H9 (cell line): ENCODE results near the gene SUMO1. TPM values are rescaled to one million over a fixed set of nuclear protein-coding genes. Genes with fewer than 3 reads are reported as not detected.

Source experiments
- DNase-seq: peaks from one replicate; pipeline ENCODE4 v3.0.0-alpha.2; 2017
- H2AFZ ChIP-seq: one replicate; pipeline ENCODE4 v1.6.1; 2013; ENCODE audit warnings: mild to moderate bottlenecking, low read length, control low read depth, moderate library complexity
- H2AK5ac ChIP-seq: 2 replicates; pipeline ENCODE4 v1.6.1; 2013; ENCODE audit warnings: low read length, control low read depth, mixed read lengths; ENCODE audit not compliant: insufficient read length
- H2BK120ac ChIP-seq: one replicate; pipeline ENCODE4 v1.6.1; 2013; ENCODE audit warnings: low read depth, mild to moderate bottlenecking, low read length, control low read depth, inconsistent platforms; ENCODE audit not compliant: poor library complexity, severe bottlenecking
- H2BK12ac ChIP-seq: 2 replicates; pipeline ENCODE4 v1.6.1; 2013; ENCODE audit warnings: low read length, control low read depth, mixed read lengths, low read depth; ENCODE audit not compliant: insufficient read length
- H2BK15ac ChIP-seq: 2 replicates; pipeline ENCODE4 v1.6.1; 2013; ENCODE audit warnings: low read depth, low read length, control low read depth
- H2BK20ac ChIP-seq: one replicate; pipeline ENCODE4 v1.6.1; 2013; ENCODE audit warnings: low read depth, mild to moderate bottlenecking, low read length, control low read depth, inconsistent platforms; ENCODE audit not compliant: poor library complexity, severe bottlenecking
- H2BK5ac ChIP-seq: 2 replicates; pipeline ENCODE4 v1.6.1; 2013; ENCODE audit warnings: low read length, control low read depth, mixed read lengths; ENCODE audit not compliant: insufficient read length
- H3K14ac ChIP-seq: 2 replicates; pipeline ENCODE4 v1.6.1; 2013; ENCODE audit warnings: low read length, control low read depth; ENCODE audit not compliant: insufficient read depth
- H3K18ac ChIP-seq: 2 replicates; pipeline ENCODE4 v1.6.1; 2013; ENCODE audit warnings: low read depth, mild to moderate bottlenecking, mixed read lengths, low read length, control low read depth; ENCODE audit not compliant: insufficient read length
- H3K23ac ChIP-seq: 2 replicates; pipeline ENCODE4 v1.6.1; 2013; ENCODE audit warnings: low read length, control low read depth, mixed read lengths, low read depth; ENCODE audit not compliant: insufficient read length
- H3K23me2 ChIP-seq: 2 replicates; pipeline ENCODE4 v1.6.1; 2013; ENCODE audit warnings: low read depth, mild to moderate bottlenecking, mixed read lengths, low read length, control low read depth; ENCODE audit not compliant: insufficient read length, poor library complexity, severe bottlenecking
- H3K27ac ChIP-seq: 2 replicates; pipeline ENCODE4 v1.5.1; 2013; ENCODE audit warnings: low read length, control low read depth, mixed read lengths, low read depth; ENCODE audit not compliant: insufficient read length
- H3K27me3 ChIP-seq: 2 replicates; pipeline ENCODE4 v1.6.1; 2013; ENCODE audit warnings: low read length, control low read depth, inconsistent platforms; ENCODE audit not compliant: insufficient read depth
- H3K4ac ChIP-seq: 2 replicates; pipeline ENCODE4 v1.6.1; 2013; ENCODE audit warnings: low read depth, mild to moderate bottlenecking, control low read depth, inconsistent platforms, low read length, moderate library complexity
- H3K4me1 ChIP-seq: 2 replicates; pipeline ENCODE4 v1.6.1; 2013; ENCODE audit warnings: low read length, control low read depth, inconsistent platforms; ENCODE audit not compliant: insufficient read depth
- H3K4me2 ChIP-seq: 2 replicates; pipeline ENCODE4 v1.6.1; 2013; ENCODE audit warnings: low read length, control low read depth, mixed read lengths; ENCODE audit not compliant: insufficient read length, insufficient read depth
- H3K56ac ChIP-seq: 2 replicates; pipeline ENCODE4 v1.6.1; 2013; ENCODE audit warnings: low read depth, mild to moderate bottlenecking, mixed read lengths, low read length, control low read depth; ENCODE audit not compliant: insufficient read length
- H3K79me1 ChIP-seq: 2 replicates; pipeline ENCODE4 v1.6.1; 2013; ENCODE audit warnings: low read depth, mild to moderate bottlenecking, moderate library complexity, low read length, control low read depth, inconsistent platforms; ENCODE audit not compliant: insufficient read depth, poor library complexity, severe bottlenecking
- H3K79me2 ChIP-seq: 2 replicates; pipeline ENCODE4 v1.6.1; 2013; ENCODE audit warnings: low read length, control low read depth, inconsistent platforms; ENCODE audit not compliant: insufficient read depth
- H3K9ac ChIP-seq: 2 replicates; pipeline ENCODE4 v1.6.1; 2013; ENCODE audit warnings: low read length, control low read depth, mixed read lengths; ENCODE audit not compliant: insufficient read length; ENCODE audit errors: extremely low read depth
- H3K9me3 ChIP-seq: one replicate; pipeline ENCODE4 v1.6.1; 2013; ENCODE audit warnings: low read depth, low read length, inconsistent platforms; ENCODE audit not compliant: control insufficient read depth
- H3T11ph ChIP-seq: one replicate; pipeline ENCODE4 v1.6.1; 2013; ENCODE audit warnings: mild to moderate bottlenecking, low read length, control low read depth, inconsistent platforms
- H4K20me1 ChIP-seq: one replicate; pipeline ENCODE4 v1.6.1; 2013; ENCODE audit not compliant: control insufficient read depth, insufficient read length, insufficient read depth
- H4K5ac ChIP-seq: 2 replicates; pipeline ENCODE4 v1.6.1; 2013; ENCODE audit warnings: low read depth, mild to moderate bottlenecking, mixed read lengths, low read length, control low read depth; ENCODE audit not compliant: insufficient read length
- H4K8ac ChIP-seq: replicated peaks from 2 replicates; pipeline ENCODE4 v1.6.1; 2013; ENCODE audit warnings: low read length, control low read depth, mixed read lengths, low read depth; ENCODE audit not compliant: insufficient read length
- H4K91ac ChIP-seq: 2 replicates; pipeline ENCODE4 v1.6.1; 2013; ENCODE audit warnings: low read depth, mild to moderate bottlenecking, moderate library complexity, mixed read lengths, low read length, control low read depth; ENCODE audit not compliant: insufficient read length
- H3K27ac Mint-ChIP-seq, 3 experiments: 2 replicates in 2 of 3; 3 replicates in 1 of 3; pipeline ENCODE4 v1.8.0; 2020 to 2021; ENCODE audit warnings: mixed read lengths in 3 of 3, mild to moderate bottlenecking in 1 of 3, moderate library complexity in 1 of 3
- H3K27me3 Mint-ChIP-seq: 2 replicates; pipeline ENCODE4 v1.8.0; 2021; ENCODE audit warnings: low read depth, mild to moderate bottlenecking, moderate library complexity, mixed read lengths
- H3K36me3 Mint-ChIP-seq, 3 experiments: 2 replicates in 2 of 3; 3 replicates in 1 of 3; pipeline ENCODE4 v1.8.0; 2020 to 2021; ENCODE audit warnings: low read depth in 3 of 3, mixed read lengths in 3 of 3; ENCODE audit not compliant: insufficient read depth in 1 of 3
- H3K4me1 Mint-ChIP-seq, 2 experiments: 2 replicates each; pipeline ENCODE4 v1.8.0; 2020; ENCODE audit warnings: mixed read lengths in 2 of 2
- H3K4me3 Mint-ChIP-seq, 2 experiments: 2 replicates in 1 of 2; 3 replicates in 1 of 2; pipeline ENCODE4 v1.8.0; 2020 to 2021; ENCODE audit warnings: mild to moderate bottlenecking in 2 of 2, mixed read lengths in 2 of 2, moderate library complexity in 1 of 2
- H3K9me3 Mint-ChIP-seq, 2 experiments: 2 replicates in 1 of 2; 3 replicates in 1 of 2; pipeline ENCODE4 v1.8.0; 2020; ENCODE audit warnings: mild to moderate bottlenecking in 2 of 2, mixed read lengths in 2 of 2, moderate library complexity in 1 of 2
- CTCF ChIP-seq: fragments of 200-600 bp; sonication (generic); conservative IDR thresholded peaks from 3 replicates; pipeline ENCODE4 v1.8.0; 2021; ENCODE audit warnings: antibody characterized with exemption, mild to moderate bottlenecking
- WGBS: extraction: QIAGEN DNeasy Blood & Tissue Kit; methylation state at CpG from one replicate; pipeline ENCODE4 v1.1.7; 2013; ENCODE audit warnings: missing lambda C conversion rate, low lambda C conversion rate, mixed read lengths; ENCODE audit not compliant: insufficient read length; ENCODE audit errors: extremely low coverage; 5-methylcytosine and 5-hydroxymethylcytosine counted together
- total RNA-seq: library from RNA; stranded (reverse); gene quantifications from 2 replicates; pipeline ENCODE4 v1.2.1, GENCODE V29; 2021

The SUMO1 gene
- total RNA-seq, 1 experiment from 2014 or later, result 206 TPM

DNA sequence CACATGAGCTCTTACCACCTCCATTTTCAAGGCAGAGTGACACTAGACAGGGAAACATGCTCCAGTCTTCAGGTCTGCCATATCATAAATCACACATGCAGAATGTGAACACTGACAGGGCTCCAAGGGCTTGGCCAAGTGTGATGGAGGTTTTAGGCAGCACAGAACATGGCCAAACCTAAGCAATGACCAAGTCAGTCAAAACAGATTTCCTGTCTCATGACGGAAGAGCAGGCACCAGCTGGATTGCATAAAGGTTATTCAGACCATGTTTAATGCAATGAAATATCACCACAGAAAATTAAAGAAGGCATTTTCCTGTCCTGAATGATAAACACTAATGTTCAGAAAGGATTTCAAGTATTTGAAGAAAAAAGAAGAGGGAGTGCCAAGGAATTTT lies 72.5 kb downstream of the SUMO1 start:
- H2BK20ac ChIP-seq, result no peak overlapping the region
- Mint-ChIP-seq H3K4me3 (no peak overlapping the region), H3K27me3 (peaks cover 24% of the 10 kb centered on the region), H3K36me3 (no peaks in the 10 kb centered on the region; a peak in 1 of 7 replicates), H3K9me3 (no peaks in the 10 kb centered on the region), H3K27ac (no peak overlapping the region), H3K4me1 (peaks cover 17 to 18% of the 10 kb centered on the region in 2 experiments)
- H3K9me3 ChIP-seq, result no peaks in the 10 kb centered on the region
- TF ChIP-seq CTCF, result no peak
- H3T11ph ChIP-seq, result no peak overlapping the region
- no peak overlapping the region for H2BK15ac ChIP-seq
- no peak overlapping the region for H3K23ac ChIP-seq
- no peak overlapping the region for H2AFZ ChIP-seq
- H3K9ac ChIP-seq, result no peak overlapping the region
- H2BK120ac ChIP-seq, result no peak overlapping the region
- H3K27me3 ChIP-seq, result no peaks in the 10 kb centered on the region
- H2BK5ac ChIP-seq, result no peak overlapping the region
- no peak overlapping the region for H3K4ac ChIP-seq
- no peaks in the 10 kb centered on the region for H4K20me1 ChIP-seq
- peaks cover 3% of the 10 kb centered on the region for H3K23me2 ChIP-seq
- H3K14ac ChIP-seq, result no peak overlapping the region
- no peak overlapping the region for H3K4me2 ChIP-seq
- H3K79me2 ChIP-seq, result no peaks in the 10 kb centered on the region
- no peak overlapping the region for H4K8ac ChIP-seq
- H3K18ac ChIP-seq, result no peak overlapping the region
- WGBS, result no CpG with 5 or more reads among the region's 1 CpG
- no peak overlapping the region for H3K56ac ChIP-seq
- no peak overlapping the region for H4K91ac ChIP-seq
- H3K79me1 ChIP-seq, result no peaks in the 10 kb centered on the region
- H4K5ac ChIP-seq, result no peak overlapping the region
- H2AK5ac ChIP-seq, result no peak overlapping the region
- H3K27ac ChIP-seq, result no peak overlapping the region
- DNase-seq, result no peak
- H3K4me1 ChIP-seq, result no peaks in the 10 kb centered on the region
- H2BK12ac ChIP-seq, result no peak overlapping the region
